A673 (cell line): ENCODE measurements around the gene WWC1. TPM values are rescaled to one million over a fixed set of nuclear protein-coding genes. Genes with fewer than 3 reads are reported as not detected.

Source experiments
- BruUV-seq: library from RNA; stranded (reverse); fragments of 400-500 nt; replicated peaks from 2 replicates; lab custom pipeline; 2021; lab: Mats Ljungman, UMichigan
- CTCF ChIA-PET: fragments of 300-600 bp; sonication (Branson Sonifier 250); formaldehyde crosslinking; loops from one replicate; lab custom pipeline; 2022; ENCODE audit warnings: antibody characterized with exemption; lab: Charles Lee
- POLR2A ChIA-PET: fragments of 300-600 bp; sonication (Branson Sonifier 250); formaldehyde crosslinking; loops from one replicate; lab custom pipeline; 2022; ENCODE audit warnings: antibody characterized with exemption; ENCODE audit not compliant: low non-redundant PET; lab: Charles Lee
- DNase-seq: peaks from one replicate; pipeline ENCODE4 v3.0.0-alpha.2; 2015; ENCODE audit warnings: low spot score
- H3K27ac ChIP-seq: fragments of 200-600 bp; sonication (generic); 2 replicates; pipeline ENCODE4 v1.5.1; 2016; ENCODE audit warnings: mixed run types, low read depth, mild to moderate bottlenecking, mixed read lengths, antibody characterized with exemption, low read length; ENCODE audit not compliant: poor library complexity, severe bottlenecking
- H3K27me3 ChIP-seq: fragments of 200-600 bp; sonication (generic); replicated peaks from 2 replicates; pipeline ENCODE4 v1.6.1; 2017; ENCODE audit warnings: mixed run types, low read depth, mild to moderate bottlenecking, mixed read lengths, antibody characterized with exemption, low read length; ENCODE audit not compliant: insufficient read depth, poor library complexity
- H3K36me3 ChIP-seq: fragments of 200-600 bp; sonication (generic); 2 replicates; pipeline ENCODE4 v1.6.1; 2016; ENCODE audit warnings: mixed run types, mild to moderate bottlenecking, mixed read lengths, antibody characterized with exemption, low read length; ENCODE audit not compliant: insufficient read depth, poor library complexity, severe bottlenecking
- H3K4me1 ChIP-seq: fragments of 200-600 bp; sonication (generic); 2 replicates; pipeline ENCODE4 v1.6.1; 2017; ENCODE audit warnings: mixed run types, mild to moderate bottlenecking, mixed read lengths, antibody characterized with exemption, low read length; ENCODE audit not compliant: insufficient read depth, poor library complexity, severe bottlenecking
- H3K4me3 ChIP-seq: fragments of 200-600 bp; sonication (generic); 2 replicates; pipeline ENCODE4 v1.5.1; 2016; ENCODE audit warnings: low read depth, mixed run types, mild to moderate bottlenecking, mixed read lengths, low read length; ENCODE audit not compliant: poor library complexity, severe bottlenecking
- H3K9me3 ChIP-seq: fragments of 200-600 bp; sonication (generic); 2 replicates; pipeline ENCODE4 v1.6.1; 2016; ENCODE audit warnings: mixed run types, low read depth, mild to moderate bottlenecking, mixed read lengths, antibody characterized with exemption, low read length; ENCODE audit not compliant: poor library complexity, severe bottlenecking
- EZH2 ChIP-seq: fragments of 200-600 bp; sonication (generic); IDR thresholded peaks from 2 replicates; pipeline ENCODE4 v1.6.1; 2017; ENCODE audit warnings: borderline replicate concordance, low read depth, mild to moderate bottlenecking, mixed read lengths, antibody characterized with exemption, low read length; ENCODE audit not compliant: poor library complexity, severe bottlenecking
- intact Hi-C: fragments of 100-400 bp; cut with micrococcal nuclease; formaldehyde crosslinking; loops from one replicate; pipeline ENCODE4 v1.10.0; 2022; ENCODE audit not compliant: unreplicated experiment
- total RNA-seq: library from RNA; stranded (reverse); gene quantifications from 2 replicates; pipeline ENCODE4 v1.2.3, GENCODE V29; 2021
- TF ChIP-seq, protein P1 (sequence below): fragments of 300-800, 200-600 bp; sonication (generic); conservative IDR thresholded peaks from 2 replicates; pipeline ENCODE4 v1.5.1; 2017; ENCODE audit warnings: low read depth, mild to moderate bottlenecking, antibody characterized with exemption, low read length, moderate library complexity, mixed read lengths

The WWC1 gene
- total RNA-seq, 1 experiment from 2014 or later, result 8.8 TPM

- H3K4me1 ChIP-seq, result peaks cover 5% of the 10 kb centered on the region
- intact Hi-C loops, result loop anchor here (5.0 kb wide), 1 partner anchor 407 kb away; no protein-coding TSS in a partner anchor
- no peak for DNase-seq
- no peak for TF ChIP-seq EZH2
- TF ChIP-seq, protein P1, sequence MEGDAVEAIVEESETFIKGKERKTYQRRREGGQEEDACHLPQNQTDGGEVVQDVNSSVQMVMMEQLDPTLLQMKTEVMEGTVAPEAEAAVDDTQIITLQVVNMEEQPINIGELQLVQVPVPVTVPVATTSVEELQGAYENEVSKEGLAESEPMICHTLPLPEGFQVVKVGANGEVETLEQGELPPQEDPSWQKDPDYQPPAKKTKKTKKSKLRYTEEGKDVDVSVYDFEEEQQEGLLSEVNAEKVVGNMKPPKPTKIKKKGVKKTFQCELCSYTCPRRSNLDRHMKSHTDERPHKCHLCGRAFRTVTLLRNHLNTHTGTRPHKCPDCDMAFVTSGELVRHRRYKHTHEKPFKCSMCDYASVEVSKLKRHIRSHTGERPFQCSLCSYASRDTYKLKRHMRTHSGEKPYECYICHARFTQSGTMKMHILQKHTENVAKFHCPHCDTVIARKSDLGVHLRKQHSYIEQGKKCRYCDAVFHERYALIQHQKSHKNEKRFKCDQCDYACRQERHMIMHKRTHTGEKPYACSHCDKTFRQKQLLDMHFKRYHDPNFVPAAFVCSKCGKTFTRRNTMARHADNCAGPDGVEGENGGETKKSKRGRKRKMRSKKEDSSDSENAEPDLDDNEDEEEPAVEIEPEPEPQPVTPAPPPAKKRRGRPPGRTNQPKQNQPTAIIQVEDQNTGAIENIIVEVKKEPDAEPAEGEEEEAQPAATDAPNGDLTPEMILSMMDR, result no peak
- no peaks in the 10 kb centered on the region for H3K9me3 ChIP-seq
- POLR2A ChIA-PET, result no interaction called here
- BruUV-seq, result no TSS peak
- H3K27ac ChIP-seq, result no peak overlapping the region
- no peak overlapping the region for H3K4me3 ChIP-seq
- CTCF ChIA-PET, result interaction anchor here (0.7 kb wide), 1 partner anchor 151 kb away, joined by 3 read pairs; no protein-coding TSS in a partner anchor
- no peaks in the 10 kb centered on the region for H3K36me3 ChIP-seq
- H3K27me3 ChIP-seq, result no peaks in the 10 kb centered on the region
These were observed 21.0 kb upstream of the WWC1 start for GRCh38 chr5:168270476-168270875.

DNA sequence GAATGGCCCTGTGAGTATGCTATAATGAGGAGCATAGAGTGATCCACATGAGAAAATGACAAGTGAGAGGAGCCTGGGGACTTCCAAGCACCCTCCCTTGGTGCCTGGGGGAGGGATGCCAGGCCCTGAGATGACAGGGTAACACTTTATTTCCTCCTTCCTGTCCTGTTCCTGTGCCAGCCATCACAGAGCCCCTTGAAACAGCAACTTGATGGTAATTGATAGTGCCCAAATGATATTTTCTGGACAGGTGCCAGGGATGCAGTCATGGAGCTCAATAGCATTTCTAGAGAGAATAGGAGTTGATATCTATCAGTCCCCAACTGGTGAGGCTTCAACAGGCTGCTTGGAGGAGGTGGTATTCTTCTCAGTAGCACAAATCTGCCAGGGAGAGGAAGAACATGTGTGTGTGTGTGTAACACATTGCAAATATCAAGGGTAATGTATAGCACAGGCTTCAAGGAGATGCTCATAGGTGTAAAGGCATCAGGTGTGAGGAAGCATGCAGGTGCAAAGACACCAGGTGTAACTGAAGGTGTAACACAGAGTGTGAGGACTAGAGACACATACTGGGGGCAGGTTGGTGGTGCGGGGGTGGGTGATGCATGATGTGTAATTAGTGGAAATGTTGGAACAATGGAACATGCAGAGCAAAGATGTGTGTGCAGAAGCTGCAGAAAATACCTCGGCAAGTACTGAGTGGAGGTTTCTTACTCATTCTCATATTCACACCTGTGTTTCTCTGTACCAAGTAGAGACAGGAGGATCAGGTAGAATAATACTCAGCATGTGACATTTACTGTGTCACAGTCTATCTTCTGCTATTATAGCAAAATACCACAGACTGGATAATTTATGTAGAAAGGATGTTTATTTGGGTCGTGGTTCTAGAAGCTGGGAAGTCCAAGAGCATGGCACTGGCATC is 18.1 kb upstream of the WWC1 start:
- CTCF ChIA-PET, result no interaction called here
- peaks cover 5% of the 10 kb centered on the region for H3K4me1 ChIP-seq
- POLR2A ChIA-PET, result no interaction called here
- no peaks in the 10 kb centered on the region for H3K9me3 ChIP-seq
- intact Hi-C loops, result loop anchor here (5.0 kb wide), 1 partner anchor 404 kb away; no protein-coding TSS in a partner anchor
- no peak for DNase-seq
- no peak overlapping the region for H3K27ac ChIP-seq
- H3K27me3 ChIP-seq, result no peaks in the 10 kb centered on the region
- H3K4me3 ChIP-seq, result no peak overlapping the region
- no peaks in the 10 kb centered on the region for H3K36me3 ChIP-seq
- no TSS peak for BruUV-seq
- TF ChIP-seq, protein P1, result no peak
- no peak for TF ChIP-seq EZH2

- H3K4me3 ChIP-seq, result no peak overlapping the region
- DNase-seq, result peak; percentile 33
- TF ChIP-seq EZH2, result no peak
- TF ChIP-seq, protein P1, result no peak
- no peaks in the 10 kb centered on the region for H3K9me3 ChIP-seq
- no peaks in the 10 kb centered on the region for H3K27me3 ChIP-seq
- no TSS peak for BruUV-seq
- H3K36me3 ChIP-seq, result no peaks in the 10 kb centered on the region
- H3K27ac ChIP-seq, result no peak overlapping the region
- peaks cover 4% of the 10 kb centered on the region for H3K4me1 ChIP-seq
- POLR2A ChIA-PET, result no interaction called here
- intact Hi-C loops, result loop anchor here (5.0 kb wide), 1 partner anchor 403 kb away; no protein-coding TSS in a partner anchor
- CTCF ChIA-PET, result no interaction called here
These were observed 17.0 kb upstream of the WWC1 start for GRCh38 chr5:168274406-168274805.
